A549 (cell line): ENCODE measurements around the gene NOC4L. TPM values are rescaled to one million over a fixed set of nuclear protein-coding genes. Genes with fewer than 3 reads are reported as not detected.

Experiments used
- ATAC-seq, 2 experiments: fragments of 200-7000 bp in 1 of 2; fragments of >200 bp in 1 of 2; cut with Nextera tagmentation in 1 of 2; cut with Tn5 transposase in 1 of 2; 3 replicates each; pipeline versions ENCODE4 v1.8.0 to v1.9.1; 2018 to 2020; ENCODE audit warnings: mild to moderate bottlenecking in 1 of 2, moderate library complexity in 1 of 2
- CTCF ChIA-PET: fragments of 300-600 bp; sonication (Branson Sonifier 250); formaldehyde crosslinking; extraction: SDS; loops from one replicate; lab custom pipeline; 2021; ENCODE audit warnings: antibody characterized with exemption, inconsistent platforms; lab: Yijun Ruan, JAX
- POLR2A ChIA-PET: fragments of 350-600 bp; formaldehyde crosslinking; extraction: SDS; loops from one replicate; lab custom pipeline; 2021; ENCODE audit warnings: antibody characterized with exemption, inconsistent platforms; lab: Yijun Ruan, JAX
- DNase-seq, 2 experiments: peaks; one replicate each; pipeline versions ENCODE4 v3.0.0 to v3.0.0-alpha.2; 2011 to 2016; ENCODE audit warnings: low read depth in 1 of 2, low spot score in 1 of 2
- FAIRE-seq: peaks from 2 replicates; lab custom pipeline; 2011; peaks lifted over from hg19 to GRCh38; lab: Jason Lieb, UNC
- H3K27ac ChIP-seq, 2 experiments: fragments of >200 bp; sonication (Bioruptor Twin); formaldehyde crosslinking; 3 replicates each; pipeline ENCODE4 v1.5.1; 2016 to 2017
- H3K4me1 ChIP-seq: fragments of >200 bp; sonication (Bioruptor Twin); formaldehyde crosslinking; 3 replicates; pipeline ENCODE4 v1.6.1; 2016
- H3K4me2 ChIP-seq: fragments of >200 bp; sonication (Bioruptor Twin); formaldehyde crosslinking; 3 replicates; pipeline ENCODE4 v1.6.1; 2016
- H3K4me3 ChIP-seq: fragments of >200 bp; sonication (Bioruptor Twin); formaldehyde crosslinking; 3 replicates; pipeline ENCODE4 v1.5.1; 2016
- H3K9me3 ChIP-seq: fragments of >200 bp; sonication (Bioruptor Twin); formaldehyde crosslinking; 3 replicates; pipeline ENCODE4 v1.6.1; 2016
- CBX2 ChIP-seq: fragments of 200-600 bp; sonication (generic); IDR thresholded peaks from 2 replicates; pipeline ENCODE4 v1.6.1; 2016; ENCODE audit warnings: low read depth, mild to moderate bottlenecking, borderline replicate concordance
- CBX8 ChIP-seq: fragments of 200-600 bp; sonication (generic); IDR thresholded peaks from 2 replicates; pipeline ENCODE4 v1.6.1; 2016
- CEBPB ChIP-seq, 2 experiments: fragments of >200 bp in 1 of 2; sonication (Bioruptor Twin) in 1 of 2; formaldehyde crosslinking in 1 of 2; IDR thresholded peaks; 2 replicates each; pipeline ENCODE4 v1.6.1; 2012 to 2016
- HEYL ChIP-seq: fragments of 250-450 bp; sonication (Bioruptor Pico); IDR thresholded peaks from 2 replicates; pipeline ENCODE4 v1.8.0; 2021; ENCODE audit warnings: mild to moderate bottlenecking, moderate library complexity
- HOXA7 ChIP-seq: fragments of 250-450 bp; sonication (Bioruptor Pico); IDR thresholded peaks from 2 replicates; pipeline ENCODE4 v1.5.0; 2020; ENCODE audit warnings: mild to moderate bottlenecking, moderate library complexity
- JUN ChIP-seq, 2 experiments: fragments of >200 bp; sonication (Bioruptor Twin); formaldehyde crosslinking; IDR thresholded peaks; 2 replicates in 1 of 2; 3 replicates in 1 of 2; pipeline ENCODE4 v1.6.1; 2016 to 2017
- JUNB ChIP-seq: fragments of >200 bp; sonication (Bioruptor Twin); formaldehyde crosslinking; IDR thresholded peaks from 2 replicates; pipeline ENCODE4 v1.6.1; 2016
- MAZ ChIP-seq: fragments of 150-350 bp; IDR thresholded peaks from 2 replicates; pipeline ENCODE4 v1.6.1; 2014; ENCODE audit warnings: antibody characterized with exemption, low read depth, low read length, borderline replicate concordance
- POLR2A ChIP-seq: IDR thresholded peaks from 2 replicates; pipeline ENCODE4 v1.6.1; 2012; ENCODE audit warnings: mild to moderate bottlenecking, low read length
- POLR2AphosphoS2 ChIP-seq: conservative IDR thresholded peaks from 2 replicates; pipeline ENCODE4 v1.6.1; 2012; ENCODE audit warnings: low read length, improper control_type of control experiment, inconsistent platforms
- RCOR1 ChIP-seq: fragments of 150-350 bp; IDR thresholded peaks from 2 replicates; pipeline ENCODE4 v1.6.1; 2014; ENCODE audit warnings: antibody characterized with exemption, low read length, low read depth
- RFX5 ChIP-seq: fragments of 450-650 bp; IDR thresholded peaks from 2 replicates; pipeline ENCODE4 v1.7.1; 2014; ENCODE audit warnings: antibody characterized with exemption, mild to moderate bottlenecking, moderate library complexity
- TFCP2L1 ChIP-seq: fragments of 250-450 bp; sonication (Bioruptor Pico); IDR thresholded peaks from 2 replicates; pipeline ENCODE4 v1.5.0; 2021; ENCODE audit warnings: mild to moderate bottlenecking
- TP53 ChIP-seq: fragments of 250-450 bp; sonication (Bioruptor Pico); IDR thresholded peaks from 2 replicates; pipeline ENCODE4 v1.5.0; 2021; ENCODE audit warnings: mild to moderate bottlenecking, moderate library complexity
- ZC3H11A ChIP-seq: fragments of 450-650 bp; IDR thresholded peaks from 2 replicates; pipeline ENCODE4 v1.6.1; 2014; ENCODE audit warnings: antibody characterized with exemption, mild to moderate bottlenecking
- ZFP36 ChIP-seq: fragments of 450-650 bp; IDR thresholded peaks from 2 replicates; pipeline ENCODE4 v1.6.1; 2014; ENCODE audit warnings: borderline replicate concordance; ENCODE audit not compliant: partially characterized antibody
- ZSCAN20 ChIP-seq: fragments of 250-450 bp; sonication (Bioruptor Pico); IDR thresholded peaks from 2 replicates; pipeline ENCODE4 v1.8.0; 2022; ENCODE audit warnings: mild to moderate bottlenecking, moderate library complexity
- WGBS: methylation state at CpG from one replicate; pipeline ENCODE4 v1.1.6; 2017; ENCODE audit errors: missing lambda C conversion rate; 5-methylcytosine and 5-hydroxymethylcytosine counted together
- polyA plus RNA-seq, 4 experiments: library from polyadenylated mRNA; depleted of rRNA in 3 of 4; stranded (reverse); fragments of >200 nt; fragmentation: RNase III in 1 of 4; extraction: RNeasy Plus Mini Kit Qiagen cat#74134 plus additional on column Dnase treatment in 1 of 4; gene quantifications; 2 replicates in 3 of 4; 3 replicates in 1 of 4; pipeline ENCODE4 v1.2.3, GENCODE V29; 2011 to 2017
- TF ChIP-seq, protein P1 (sequence below): fragments of >200 bp; sonication (Bioruptor Twin); formaldehyde crosslinking; IDR thresholded peaks from 3 replicates; pipeline ENCODE4 v1.5.1; 2016
- TF ChIP-seq, protein P2 (sequence below): fragments of 200-600 bp; sonication (generic); IDR thresholded peaks from 2 replicates; pipeline ENCODE4 v1.6.1; 2016; ENCODE audit warnings: antibody characterized with exemption, mild to moderate bottlenecking, moderate library complexity
- TF ChIP-seq, protein P3 (sequence below): fragments of >200 bp; sonication (Bioruptor Twin); formaldehyde crosslinking; IDR thresholded peaks from 3 replicates; pipeline ENCODE4 v1.6.1; 2016

The NOC4L gene
- polyA plus RNA-seq, 2 of the 4 experiments (the other 2 are of a cell fraction), result 12.1 to 34.1 TPM

DNA sequence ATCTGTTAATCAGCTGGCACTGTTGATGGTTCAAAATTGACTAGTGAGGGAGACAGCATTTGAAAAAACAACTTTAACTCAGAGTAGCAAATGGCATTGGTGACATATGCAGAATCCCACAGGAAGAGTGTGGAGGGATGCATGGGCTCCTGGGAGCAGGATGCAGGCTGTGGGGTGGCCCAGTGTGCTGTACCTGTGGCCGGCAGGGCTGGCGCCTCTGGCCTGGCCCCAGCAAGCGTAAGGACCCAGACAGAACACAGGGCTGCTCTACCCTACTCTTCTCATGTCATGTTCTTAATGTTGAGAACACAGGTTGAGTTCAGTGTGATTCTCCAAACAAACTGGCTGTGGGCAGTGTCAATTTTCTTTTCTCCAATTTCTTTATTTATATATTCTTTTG, 33.6 kb upstream of the NOC4L start:
- Histone ChIP-seq H3K27ac (no peak overlapping the region), H3K4me1 (no peaks in the 10 kb centered on the region), H3K4me3 (no peak overlapping the region), H3K9me3 (no peaks in the 10 kb centered on the region), H3K4me2 (no peak overlapping the region)
- WGBS, result 59% methylated on average over 3 of the region's 3 CpGs
- DNase-seq (no peak), FAIRE-seq (no peak), ATAC-seq (no peak)
- ChIA-PET POLR2A (no interaction called here), CTCF (no interaction called here)
- TF ChIP-seq RFX5, result no peak
- TF ChIP-seq HEYL (CRISPR knock-in tag), result no peak
- TF ChIP-seq, protein P1, sequence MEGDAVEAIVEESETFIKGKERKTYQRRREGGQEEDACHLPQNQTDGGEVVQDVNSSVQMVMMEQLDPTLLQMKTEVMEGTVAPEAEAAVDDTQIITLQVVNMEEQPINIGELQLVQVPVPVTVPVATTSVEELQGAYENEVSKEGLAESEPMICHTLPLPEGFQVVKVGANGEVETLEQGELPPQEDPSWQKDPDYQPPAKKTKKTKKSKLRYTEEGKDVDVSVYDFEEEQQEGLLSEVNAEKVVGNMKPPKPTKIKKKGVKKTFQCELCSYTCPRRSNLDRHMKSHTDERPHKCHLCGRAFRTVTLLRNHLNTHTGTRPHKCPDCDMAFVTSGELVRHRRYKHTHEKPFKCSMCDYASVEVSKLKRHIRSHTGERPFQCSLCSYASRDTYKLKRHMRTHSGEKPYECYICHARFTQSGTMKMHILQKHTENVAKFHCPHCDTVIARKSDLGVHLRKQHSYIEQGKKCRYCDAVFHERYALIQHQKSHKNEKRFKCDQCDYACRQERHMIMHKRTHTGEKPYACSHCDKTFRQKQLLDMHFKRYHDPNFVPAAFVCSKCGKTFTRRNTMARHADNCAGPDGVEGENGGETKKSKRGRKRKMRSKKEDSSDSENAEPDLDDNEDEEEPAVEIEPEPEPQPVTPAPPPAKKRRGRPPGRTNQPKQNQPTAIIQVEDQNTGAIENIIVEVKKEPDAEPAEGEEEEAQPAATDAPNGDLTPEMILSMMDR, result no peak
- TF ChIP-seq POLR2AphosphoS2, result no peak
- TF ChIP-seq POLR2A, result no peak
- TF ChIP-seq CBX2, result no peak
- TF ChIP-seq, protein P2, sequence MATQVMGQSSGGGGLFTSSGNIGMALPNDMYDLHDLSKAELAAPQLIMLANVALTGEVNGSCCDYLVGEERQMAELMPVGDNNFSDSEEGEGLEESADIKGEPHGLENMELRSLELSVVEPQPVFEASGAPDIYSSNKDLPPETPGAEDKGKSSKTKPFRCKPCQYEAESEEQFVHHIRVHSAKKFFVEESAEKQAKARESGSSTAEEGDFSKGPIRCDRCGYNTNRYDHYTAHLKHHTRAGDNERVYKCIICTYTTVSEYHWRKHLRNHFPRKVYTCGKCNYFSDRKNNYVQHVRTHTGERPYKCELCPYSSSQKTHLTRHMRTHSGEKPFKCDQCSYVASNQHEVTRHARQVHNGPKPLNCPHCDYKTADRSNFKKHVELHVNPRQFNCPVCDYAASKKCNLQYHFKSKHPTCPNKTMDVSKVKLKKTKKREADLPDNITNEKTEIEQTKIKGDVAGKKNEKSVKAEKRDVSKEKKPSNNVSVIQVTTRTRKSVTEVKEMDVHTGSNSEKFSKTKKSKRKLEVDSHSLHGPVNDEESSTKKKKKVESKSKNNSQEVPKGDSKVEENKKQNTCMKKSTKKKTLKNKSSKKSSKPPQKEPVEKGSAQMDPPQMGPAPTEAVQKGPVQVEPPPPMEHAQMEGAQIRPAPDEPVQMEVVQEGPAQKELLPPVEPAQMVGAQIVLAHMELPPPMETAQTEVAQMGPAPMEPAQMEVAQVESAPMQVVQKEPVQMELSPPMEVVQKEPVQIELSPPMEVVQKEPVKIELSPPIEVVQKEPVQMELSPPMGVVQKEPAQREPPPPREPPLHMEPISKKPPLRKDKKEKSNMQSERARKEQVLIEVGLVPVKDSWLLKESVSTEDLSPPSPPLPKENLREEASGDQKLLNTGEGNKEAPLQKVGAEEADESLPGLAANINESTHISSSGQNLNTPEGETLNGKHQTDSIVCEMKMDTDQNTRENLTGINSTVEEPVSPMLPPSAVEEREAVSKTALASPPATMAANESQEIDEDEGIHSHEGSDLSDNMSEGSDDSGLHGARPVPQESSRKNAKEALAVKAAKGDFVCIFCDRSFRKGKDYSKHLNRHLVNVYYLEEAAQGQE, result no peak
- no peak for TF ChIP-seq HOXA7 (CRISPR knock-in tag)
- no peak for TF ChIP-seq ZFP36
- no peak for TF ChIP-seq TFCP2L1 (CRISPR knock-in tag)
- no peak for TF ChIP-seq RCOR1
- no peak for TF ChIP-seq CEBPB (IDR thresholded peaks at IDR 0.05)

DNA sequence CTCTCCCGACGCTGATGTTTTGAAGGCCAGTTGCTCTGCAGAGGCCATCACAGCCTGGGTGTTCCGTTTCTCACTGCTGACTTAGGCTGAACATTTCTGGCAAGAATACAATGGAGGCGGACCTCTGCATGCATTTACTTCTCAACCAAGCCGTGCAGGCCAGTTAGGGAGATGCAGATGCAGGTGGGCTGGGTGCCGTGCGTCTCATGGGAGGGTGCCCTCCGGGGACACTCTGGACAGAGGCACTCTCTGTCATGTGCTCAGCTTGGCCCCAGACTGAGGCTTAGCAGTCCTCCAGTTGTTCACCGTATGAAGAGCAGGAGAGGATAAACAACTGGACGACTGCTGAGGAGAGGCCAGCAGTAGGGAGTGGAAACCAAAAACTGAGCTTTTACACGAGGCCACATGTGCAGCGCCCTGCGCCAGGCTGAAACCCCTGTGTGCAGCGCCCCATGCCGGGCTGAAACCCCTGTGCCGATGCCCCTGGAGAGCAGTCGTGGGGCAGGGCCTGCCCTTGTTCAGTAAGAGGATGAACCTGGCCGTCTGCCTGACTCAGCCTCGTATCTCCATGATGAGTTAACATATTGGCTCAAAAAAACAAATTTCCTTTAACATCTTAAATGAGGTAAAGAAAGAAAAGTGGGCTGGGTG, 32.5 kb upstream of the NOC4L start:
- Histone ChIP-seq H3K9me3 (no peaks in the 10 kb centered on the region), H3K27ac (no peak overlapping the region), H3K4me1 (no peaks in the 10 kb centered on the region), H3K4me2 (no peak overlapping the region), H3K4me3 (no peak overlapping the region)
- TF ChIP-seq CEBPB (IDR thresholded peaks at IDR 0.05) (no peak), ZC3H11A (no peak), MAZ (no peak), CBX8 (no peak), JUNB (no peak), TP53 (CRISPR knock-in tag) (no peak), JUN (IDR thresholded peaks at IDR 0.05) (no peak), ZSCAN20 (no peak)
- TF ChIP-seq, protein P2, result no peak
- TF ChIP-seq, protein P3, sequence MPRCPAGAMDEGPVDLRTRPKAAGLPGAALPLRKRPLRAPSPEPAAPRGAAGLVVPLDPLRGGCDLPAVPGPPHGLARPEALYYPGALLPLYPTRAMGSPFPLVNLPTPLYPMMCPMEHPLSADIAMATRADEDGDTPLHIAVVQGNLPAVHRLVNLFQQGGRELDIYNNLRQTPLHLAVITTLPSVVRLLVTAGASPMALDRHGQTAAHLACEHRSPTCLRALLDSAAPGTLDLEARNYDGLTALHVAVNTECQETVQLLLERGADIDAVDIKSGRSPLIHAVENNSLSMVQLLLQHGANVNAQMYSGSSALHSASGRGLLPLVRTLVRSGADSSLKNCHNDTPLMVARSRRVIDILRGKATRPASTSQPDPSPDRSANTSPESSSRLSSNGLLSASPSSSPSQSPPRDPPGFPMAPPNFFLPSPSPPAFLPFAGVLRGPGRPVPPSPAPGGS, result no peak
- no peak for ATAC-seq
- WGBS, result 89% methylated on average over 18 of the region's 19 CpGs
- ChIA-PET CTCF (no interaction called here), POLR2A (no interaction called here)
- DNase-seq, result no peak
- no peak for FAIRE-seq
